Measurements from ENCODE around the gene MMP19. TPM values are rescaled to one million over a fixed set of nuclear protein-coding genes. Genes with fewer than 3 reads are reported as not detected.
"Not testable (repeated sequence)": the region's sequence is repeated elsewhere in the genome, so short reads cannot be mapped to it uniquely, and the experiment has no call there.

Gene MMP19
- polyA plus RNA-seq, 2 donors, result 0.63 to 0.76 TPM

- H3K9me3 ChIP-seq (ENCODE audit: control insufficient read depth in 2 of 2, insufficient read depth in 1 of 2, low read depth in 1 of 2, low read length in 1 of 2), result peaks cover 0 to 2% of the 10 kb centered on the region in 2 donors
- no peaks in the 10 kb centered on the region for H3K27me3 ChIP-seq (ENCODE audit: control insufficient read depth in 1 of 2, insufficient read depth in 2 of 2, low read length in 2 of 2)
- peaks cover 3 to 4% of the 10 kb centered on the region in 2 donors for H3K4me1 ChIP-seq (ENCODE audit: control insufficient read depth in 2 of 2, insufficient read depth in 2 of 2, low read length in 1 of 2)
- H3K4me3 ChIP-seq (ENCODE audit: low read depth in 1 of 2, low read length in 2 of 2), result no peak overlapping the region
- 79 to 86% methylated on average over 7 of the region's 7 CpGs for WGBS, 2 donors
- no peak overlapping the region for H3K27ac ChIP-seq (ENCODE audit: low read depth in 2 of 2, low read length in 1 of 2)
- no peaks in the 10 kb centered on the region for H3K36me3 ChIP-seq (ENCODE audit: control insufficient read depth in 2 of 2, insufficient read depth in 2 of 2, low read length in 1 of 2)
Observed at GRCh38 chr12:55845785-55846496, 3.2 kb upstream of the MMP19 start.

GRCh38 chr12:55845361-55845760 lies 2.6 kb upstream of the MMP19 start:
- H3K27me3 ChIP-seq (ENCODE audit: control insufficient read depth in 1 of 2, insufficient read depth in 2 of 2, low read length in 2 of 2), result no peaks in the 10 kb centered on the region
- no peak overlapping the region for H3K4me3 ChIP-seq (ENCODE audit: low read depth in 1 of 2, low read length in 2 of 2)
- no peaks in the 10 kb centered on the region for H3K36me3 ChIP-seq (ENCODE audit: control insufficient read depth in 2 of 2, insufficient read depth in 2 of 2, low read length in 1 of 2)
- 82 to 87% methylated on average over 5 of the region's 5 CpGs for WGBS, 2 donors
- H3K27ac ChIP-seq (ENCODE audit: low read depth in 2 of 2, low read length in 1 of 2), result no peak overlapping the region
- H3K4me1 ChIP-seq (ENCODE audit: control insufficient read depth in 2 of 2, insufficient read depth in 2 of 2, low read length in 1 of 2), result peaks cover 3 to 4% of the 10 kb centered on the region in 2 donors
- H3K9me3 ChIP-seq (ENCODE audit: control insufficient read depth in 2 of 2, insufficient read depth in 1 of 2, low read depth in 1 of 2, low read length in 1 of 2), result peaks cover 0 to 2% of the 10 kb centered on the region in 2 donors

- no peaks in the 10 kb centered on the region for H3K36me3 ChIP-seq (ENCODE audit: control insufficient read depth in 2 of 2, insufficient read depth in 2 of 2, low read length in 1 of 2)
- H3K27ac ChIP-seq (ENCODE audit: low read depth in 2 of 2, low read length in 1 of 2), result no peak overlapping the region
- no peak overlapping the region for H3K4me3 ChIP-seq (ENCODE audit: low read depth in 1 of 2, low read length in 2 of 2)
- H3K9me3 ChIP-seq (ENCODE audit: control insufficient read depth in 2 of 2, insufficient read depth in 1 of 2, low read depth in 1 of 2, low read length in 1 of 2), result peaks cover 0 to 2% of the 10 kb centered on the region in 2 donors
- peaks cover 3 to 4% of the 10 kb centered on the region in 2 donors for H3K4me1 ChIP-seq (ENCODE audit: control insufficient read depth in 2 of 2, insufficient read depth in 2 of 2, low read length in 1 of 2)
- no peaks in the 10 kb centered on the region for H3K27me3 ChIP-seq (ENCODE audit: control insufficient read depth in 1 of 2, insufficient read depth in 2 of 2, low read length in 2 of 2)
- WGBS, 2 donors, result 89 to 93% methylated on average over 4 of the region's 4 CpGs
Observed at GRCh38 chr12:55844961-55845360, 2.2 kb upstream of the MMP19 start.

GRCh38 chr12:55843431-55843830 lies 695 bp upstream of the MMP19 start:
- Histone ChIP-seq H3K27ac (ENCODE audit: low read depth in 2 of 2, low read length in 1 of 2) (no peak overlapping the region), H3K27me3 (ENCODE audit: control insufficient read depth in 1 of 2, insufficient read depth in 2 of 2, low read length in 2 of 2) (no peaks in the 10 kb centered on the region), H3K9me3 (ENCODE audit: control insufficient read depth in 2 of 2, insufficient read depth in 1 of 2, low read depth in 1 of 2, low read length in 1 of 2) (peaks cover 0 to 2% of the 10 kb centered on the region in 2 donors), H3K36me3 (ENCODE audit: control insufficient read depth in 2 of 2, insufficient read depth in 2 of 2, low read length in 1 of 2) (no peaks in the 10 kb centered on the region), H3K4me1 (ENCODE audit: control insufficient read depth in 2 of 2, insufficient read depth in 2 of 2, low read length in 1 of 2) (peaks cover 4% of the 10 kb centered on the region in 2 donors), H3K4me3 (ENCODE audit: low read depth in 1 of 2, low read length in 2 of 2) (no peak overlapping the region)
- 96 to 99% methylated on average over 4 of the region's 4 CpGs for WGBS, 2 donors

- 90 to 93% methylated on average over 11 of the region's 11 CpGs for WGBS, 2 donors
- Histone ChIP-seq H3K27ac (ENCODE audit: low read depth in 2 of 2, low read length in 1 of 2) (no peak overlapping the region), H3K4me3 (ENCODE audit: low read depth in 1 of 2, low read length in 2 of 2) (no peak overlapping the region), H3K27me3 (ENCODE audit: control insufficient read depth in 1 of 2, insufficient read depth in 2 of 2, low read length in 2 of 2) (no peaks in the 10 kb centered on the region), H3K36me3 (ENCODE audit: control insufficient read depth in 2 of 2, insufficient read depth in 2 of 2, low read length in 1 of 2) (no peaks in the 10 kb centered on the region), H3K4me1 (ENCODE audit: control insufficient read depth in 2 of 2, insufficient read depth in 2 of 2, low read length in 1 of 2) (peaks cover 4% of the 10 kb centered on the region in 2 donors), H3K9me3 (ENCODE audit: control insufficient read depth in 2 of 2, insufficient read depth in 1 of 2, low read depth in 1 of 2, low read length in 1 of 2) (peaks cover 0 to 2% of the 10 kb centered on the region in 2 donors)
Observed at GRCh38 chr12:55840581-55841351, 2.0 kb downstream of the MMP19 start.

GRCh38 chr12:55839345-55840140 lies 3.2 kb downstream of the MMP19 start:
- 84 to 86% methylated on average over 11 of the region's 11 CpGs for WGBS, 2 donors
- H3K27ac ChIP-seq (ENCODE audit: low read depth in 2 of 2, low read length in 1 of 2), result no peak overlapping the region
- no peaks in the 10 kb centered on the region for H3K27me3 ChIP-seq (ENCODE audit: control insufficient read depth in 1 of 2, insufficient read depth in 2 of 2, low read length in 2 of 2)
- peaks cover 0 to 2% of the 10 kb centered on the region in 2 donors for H3K9me3 ChIP-seq (ENCODE audit: control insufficient read depth in 2 of 2, insufficient read depth in 1 of 2, low read depth in 1 of 2, low read length in 1 of 2)
- no peak overlapping the region for H3K4me3 ChIP-seq (ENCODE audit: low read depth in 1 of 2, low read length in 2 of 2)
- peaks cover 4% of the 10 kb centered on the region in 2 donors for H3K4me1 ChIP-seq (ENCODE audit: control insufficient read depth in 2 of 2, insufficient read depth in 2 of 2, low read length in 1 of 2)
- no peaks in the 10 kb centered on the region for H3K36me3 ChIP-seq (ENCODE audit: control insufficient read depth in 2 of 2, insufficient read depth in 2 of 2, low read length in 1 of 2)

GRCh38 chr12:55838361-55838760 lies 4.4 kb downstream of the MMP19 start:
- Histone ChIP-seq H3K27me3 (ENCODE audit: control insufficient read depth in 1 of 2, insufficient read depth in 2 of 2, low read length in 2 of 2) (no peaks in the 10 kb centered on the region), H3K4me1 (ENCODE audit: control insufficient read depth in 2 of 2, insufficient read depth in 2 of 2, low read length in 1 of 2) (peaks cover 4% of the 10 kb centered on the region in 2 donors), H3K9me3 (ENCODE audit: control insufficient read depth in 2 of 2, insufficient read depth in 1 of 2, low read depth in 1 of 2, low read length in 1 of 2) (peaks cover 0 to 2% of the 10 kb centered on the region in 2 donors), H3K36me3 (ENCODE audit: control insufficient read depth in 2 of 2, insufficient read depth in 2 of 2, low read length in 1 of 2) (no peaks in the 10 kb centered on the region), H3K27ac (ENCODE audit: low read depth in 2 of 2, low read length in 1 of 2) (no peak overlapping the region), H3K4me3 (ENCODE audit: low read depth in 1 of 2, low read length in 2 of 2) (no peak overlapping the region)
- WGBS, 2 donors, result 91 to 97% methylated on average over 3 of the region's 3 CpGs

- not testable (repeated sequence) for H3K27ac ChIP-seq (ENCODE audit: low read depth in 2 of 2, low read length in 1 of 2); H3K4me1 ChIP-seq (ENCODE audit: control insufficient read depth in 2 of 2, insufficient read depth in 2 of 2, low read length in 1 of 2); H3K36me3 ChIP-seq (ENCODE audit: control insufficient read depth in 2 of 2, insufficient read depth in 2 of 2, low read length in 1 of 2); H3K27me3 ChIP-seq (ENCODE audit: control insufficient read depth in 1 of 2, insufficient read depth in 2 of 2, low read length in 2 of 2); H3K9me3 ChIP-seq (ENCODE audit: control insufficient read depth in 2 of 2, insufficient read depth in 1 of 2, low read depth in 1 of 2, low read length in 1 of 2); H3K4me3 ChIP-seq (ENCODE audit: low read depth in 1 of 2, low read length in 2 of 2)
- 79 to 84% methylated on average over 6 of the region's 6 CpGs for WGBS, 2 donors
Observed at GRCh38 chr12:55834400-55834799, 8.3 kb downstream of the MMP19 start.

- Histone ChIP-seq H3K4me3 (ENCODE audit: low read depth in 1 of 2, low read length in 2 of 2) (no peak overlapping the region), H3K4me1 (ENCODE audit: control insufficient read depth in 2 of 2, insufficient read depth in 2 of 2, low read length in 1 of 2) (peaks cover 2 to 10% of the 10 kb centered on the region in 2 donors), H3K36me3 (ENCODE audit: control insufficient read depth in 2 of 2, insufficient read depth in 2 of 2, low read length in 1 of 2) (no peaks in the 10 kb centered on the region), H3K27ac (ENCODE audit: low read depth in 2 of 2, low read length in 1 of 2) (no peak overlapping the region), H3K27me3 (ENCODE audit: control insufficient read depth in 1 of 2, insufficient read depth in 2 of 2, low read length in 2 of 2) (no peaks in the 10 kb centered on the region), H3K9me3 (ENCODE audit: control insufficient read depth in 2 of 2, insufficient read depth in 1 of 2, low read depth in 1 of 2, low read length in 1 of 2) (no peaks in the 10 kb centered on the region)
- WGBS, 2 donors, result 92 to 95% methylated on average over 10 of the region's 10 CpGs
Observed at GRCh38 chr12:55833056-55833455, 9.7 kb downstream of the MMP19 start.
